Activated CD4-positive, alpha-beta T cell treated with anti-CD3 and anti-CD28 coated beads, Interleukin-2, amount 10 ng/mL, durations not matched to agents 24 days and 14 days (primary cell): ENCODE results near the gene FBXL17. TPM values are rescaled to one million over a fixed set of nuclear protein-coding genes. Genes with fewer than 3 reads are reported as not detected.

Source experiments
- DNase-seq: peaks from one replicate; pipeline ENCODE4 v3.0.0; 2022
- H3K27ac Mint-ChIP-seq: one replicate; pipeline ENCODE4 v1.8.0; 2022; ENCODE audit warnings: mild to moderate bottlenecking, mixed read lengths
- H3K27me3 Mint-ChIP-seq: one replicate; pipeline ENCODE4 v1.8.0; 2022; ENCODE audit warnings: mixed read lengths
- H3K36me3 Mint-ChIP-seq: one replicate; pipeline ENCODE4 v1.8.0; 2022; ENCODE audit warnings: low read depth, mild to moderate bottlenecking, mixed read lengths
- H3K4me1 Mint-ChIP-seq: one replicate; pipeline ENCODE4 v1.8.0; 2021; ENCODE audit warnings: mixed read lengths
- H3K4me3 Mint-ChIP-seq: one replicate; pipeline ENCODE4 v1.8.0; 2022; ENCODE audit warnings: mild to moderate bottlenecking, moderate library complexity, mixed read lengths
- H3K9me3 Mint-ChIP-seq: one replicate; pipeline ENCODE4 v1.8.0; 2021; ENCODE audit warnings: mixed read lengths
- intact Hi-C: fragments of 100-400 bp; cut with micrococcal nuclease; formaldehyde crosslinking; loops from one replicate; pipeline ENCODE4 v1.15.1; 2023
- total RNA-seq: library from RNA; stranded (reverse); gene quantifications from 2 replicates; pipeline ENCODE4 v1.2.3, GENCODE V29; 2022

FBXL17 gene
- total RNA-seq, 1 donor from 2014 or later = 7.5 TPM

- Mint-ChIP-seq H3K4me3 (no peak overlapping the region), H3K27me3 (no peaks in the 10 kb centered on the region), H3K27ac (no peak overlapping the region), H3K9me3 (no peaks in the 10 kb centered on the region), H3K4me1 (peaks cover 13% of the 10 kb centered on the region), H3K36me3 (no peaks in the 10 kb centered on the region)
- intact Hi-C loops = loop anchor here (5.0 to 10.0 kb wide), 2 partner anchors 363 to 470 kb away; partner anchors contain the start of gene FER
- DNase-seq = no peak
Measured at GRCh38 chr5:108384741-108385140, 2.8 kb upstream of the FBXL17 start.

GRCh38 chr5:108382784-108383330 lies 959 bp upstream of the FBXL17 start:
- Mint-ChIP-seq H3K4me1 (peaks cover 22% of the 10 kb centered on the region), H3K27me3 (no peaks in the 10 kb centered on the region), H3K9me3 (peaks cover 5% of the 10 kb centered on the region), H3K27ac (peak overlapping the region; percentile 91), H3K36me3 (peaks cover 2% of the 10 kb centered on the region), H3K4me3 (peak overlapping the region; percentile 84)
- intact Hi-C loops = loop anchor here (1.0 to 10.0 kb wide), 3 partner anchors 364 to 1026 kb away; partner anchors contain the start of genes FER and PJA2
- DNase-seq = peak; percentile 61

DNA sequence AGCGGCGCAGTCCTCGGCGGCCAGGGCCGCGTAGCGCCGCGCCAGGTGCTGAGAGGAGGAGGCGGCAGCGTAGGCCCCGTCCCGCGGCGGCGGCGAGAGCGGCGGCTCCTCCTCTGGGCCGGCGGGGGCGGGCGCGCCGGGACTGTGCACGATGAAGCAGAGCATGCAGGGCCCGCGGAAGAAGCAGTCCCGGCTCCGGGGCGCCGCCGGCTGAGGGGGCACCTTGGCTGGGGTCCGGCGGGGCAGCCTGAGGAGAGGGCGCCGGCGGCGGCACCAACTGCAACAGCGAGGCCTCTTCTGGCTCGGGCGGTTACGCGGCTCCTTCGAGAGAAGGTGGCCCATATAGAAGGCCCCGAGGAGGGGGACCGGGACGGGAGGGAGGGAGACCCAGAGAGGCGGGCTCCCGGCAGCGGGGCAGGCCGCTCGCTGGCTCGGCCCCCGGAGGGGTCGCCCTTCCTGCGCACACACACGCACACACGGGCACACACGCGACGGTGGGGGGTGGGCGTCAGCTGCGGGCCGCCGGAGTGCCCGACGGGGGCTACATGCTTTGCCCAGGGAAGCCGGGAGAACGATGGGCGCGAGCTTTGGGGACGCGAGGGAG lies 446 bp downstream of the FBXL17 start:
- Mint-ChIP-seq H3K9me3 (peaks cover 12% of the 10 kb centered on the region), H3K27ac (peak overlapping the region; percentile 91), H3K36me3 (peaks cover 6% of the 10 kb centered on the region), H3K4me1 (peaks cover 22% of the 10 kb centered on the region), H3K4me3 (peak overlapping the region; percentile 80), H3K27me3 (no peaks in the 10 kb centered on the region)
- intact Hi-C loops = loop anchor here (2.0 to 10.0 kb wide), 4 partner anchors 347 to 1307 kb away; partner anchors contain the start of genes FER and MAN2A1
- DNase-seq = peak; percentile 95

GRCh38 chr5:108380531-108381349 lies 1.2 kb downstream of the FBXL17 start:
- Mint-ChIP-seq H3K27ac (peak overlapping the region; percentile 96), H3K4me1 (peaks cover 22% of the 10 kb centered on the region), H3K9me3 (peaks cover 16% of the 10 kb centered on the region), H3K36me3 (peaks cover 10% of the 10 kb centered on the region), H3K27me3 (no peaks in the 10 kb centered on the region), H3K4me3 (peak overlapping the region; percentile 90)
- DNase-seq = peak; percentile 79
- intact Hi-C loops = loop anchor here (2.0 to 10.0 kb wide), 4 partner anchors 348 to 1308 kb away; partner anchors contain the start of genes FER and MAN2A1

DNA sequence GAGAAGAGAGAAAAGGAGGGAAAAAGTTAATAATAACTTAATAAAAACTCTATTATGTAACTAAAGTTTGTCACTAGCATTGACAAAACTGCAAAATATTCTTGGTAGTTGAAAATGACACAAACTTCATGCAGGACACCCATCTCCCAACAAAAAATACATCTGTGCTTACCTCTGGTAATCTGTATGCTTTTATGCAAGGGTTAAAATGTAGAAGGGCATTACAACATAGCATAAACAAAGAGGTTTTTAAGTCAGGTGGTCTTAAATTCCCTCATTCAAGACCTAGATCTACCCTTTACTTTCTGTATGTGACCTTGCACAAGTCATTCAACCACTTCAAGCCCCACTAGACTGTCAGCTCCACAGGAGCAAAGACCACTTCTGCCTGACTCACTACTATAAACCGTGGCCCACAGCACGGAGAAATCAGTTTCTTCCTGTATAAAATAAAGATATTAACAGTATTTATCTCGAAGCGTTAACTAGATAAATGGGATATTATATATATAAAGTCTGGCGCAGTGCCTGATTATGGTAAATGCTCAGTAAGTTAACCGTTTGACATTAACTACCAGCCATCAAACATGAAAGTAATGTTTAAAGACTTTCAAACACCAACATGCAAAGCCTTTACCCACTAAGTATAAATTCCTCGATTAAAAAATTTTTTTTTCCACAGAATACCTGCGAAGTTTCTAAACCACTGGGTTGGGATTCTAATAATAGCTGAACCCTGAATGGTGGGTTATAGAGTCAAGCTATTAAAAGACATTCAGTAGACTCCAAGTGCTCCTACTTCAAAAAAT lies 2.0 kb downstream of the FBXL17 start:
- peak overlapping the region; percentile 96 for H3K27ac Mint-ChIP-seq
- no peak for DNase-seq

GRCh38 chr5:108375768-108376167 lies 6.1 kb downstream of the FBXL17 start:
- Mint-ChIP-seq H3K9me3 (peaks cover 26% of the 10 kb centered on the region), H3K27ac (no peak overlapping the region), H3K27me3 (no peaks in the 10 kb centered on the region), H3K4me1 (peaks cover 14% of the 10 kb centered on the region), H3K4me3 (no peak overlapping the region), H3K36me3 (peaks cover 16% of the 10 kb centered on the region)
- intact Hi-C loops = no loop called here
- no peak for DNase-seq

More for the DNA sequence above, 2.0 kb downstream of the FBXL17 start:
- Mint-ChIP-seq H3K4me3 (peak overlapping the region; percentile 90), H3K36me3 (peaks cover 11% of the 10 kb centered on the region), H3K9me3 (peaks cover 20% of the 10 kb centered on the region), H3K27me3 (no peaks in the 10 kb centered on the region), H3K4me1 (peaks cover 18% of the 10 kb centered on the region)
- intact Hi-C loops = loop anchor here (2.0 to 10.0 kb wide), 4 partner anchors 349 to 1309 kb away; partner anchors contain the start of genes FER and MAN2A1

GRCh38 chr5:108373426-108373825 lies 8.5 kb downstream of the FBXL17 start:
- Mint-ChIP-seq H3K9me3 (peaks cover 24% of the 10 kb centered on the region), H3K27me3 (no peaks in the 10 kb centered on the region), H3K4me1 (peaks cover 3% of the 10 kb centered on the region), H3K4me3 (no peak overlapping the region), H3K27ac (no peak overlapping the region), H3K36me3 (peaks cover 16% of the 10 kb centered on the region)
- no peak for DNase-seq
- intact Hi-C loops = no loop called here

DNA sequence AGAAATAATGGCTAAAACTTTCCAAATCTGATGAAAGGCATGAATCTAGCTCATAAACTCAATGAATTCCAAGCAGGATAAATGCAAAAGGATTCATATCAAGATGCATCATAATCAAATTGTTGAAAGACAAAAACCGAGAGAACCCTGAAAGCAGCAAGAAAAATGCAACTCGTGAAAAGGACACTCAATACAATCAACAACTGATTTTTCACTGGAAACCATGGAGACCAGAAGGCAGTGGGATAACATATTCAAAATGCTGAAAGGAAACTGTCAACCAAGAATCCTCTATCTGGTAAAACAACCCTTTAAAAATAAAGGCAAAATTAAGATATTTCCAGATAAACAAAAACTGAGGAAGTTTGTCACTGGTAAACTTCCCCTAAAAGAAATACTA lies 9.5 kb downstream of the FBXL17 start:
- H3K4me3 Mint-ChIP-seq = no peak overlapping the region
- H3K27ac Mint-ChIP-seq = no peak overlapping the region
- intact Hi-C loops = no loop called here
- no peak for DNase-seq
- H3K36me3 Mint-ChIP-seq = peaks cover 12% of the 10 kb centered on the region
- peaks cover 19% of the 10 kb centered on the region for H3K9me3 Mint-ChIP-seq
- peaks cover 3% of the 10 kb centered on the region for H3K4me1 Mint-ChIP-seq
- no peaks in the 10 kb centered on the region for H3K27me3 Mint-ChIP-seq

GRCh38 chr5:108371263-108371662 lies 10.6 kb downstream of the FBXL17 start:
- Mint-ChIP-seq H3K4me1 (peaks cover 3% of the 10 kb centered on the region), H3K27me3 (no peaks in the 10 kb centered on the region), H3K36me3 (peaks cover 10% of the 10 kb centered on the region), H3K9me3 (peaks cover 15% of the 10 kb centered on the region), H3K4me3 (no peak overlapping the region), H3K27ac (no peak overlapping the region)
- intact Hi-C loops = no loop called here
- no peak for DNase-seq

DNA sequence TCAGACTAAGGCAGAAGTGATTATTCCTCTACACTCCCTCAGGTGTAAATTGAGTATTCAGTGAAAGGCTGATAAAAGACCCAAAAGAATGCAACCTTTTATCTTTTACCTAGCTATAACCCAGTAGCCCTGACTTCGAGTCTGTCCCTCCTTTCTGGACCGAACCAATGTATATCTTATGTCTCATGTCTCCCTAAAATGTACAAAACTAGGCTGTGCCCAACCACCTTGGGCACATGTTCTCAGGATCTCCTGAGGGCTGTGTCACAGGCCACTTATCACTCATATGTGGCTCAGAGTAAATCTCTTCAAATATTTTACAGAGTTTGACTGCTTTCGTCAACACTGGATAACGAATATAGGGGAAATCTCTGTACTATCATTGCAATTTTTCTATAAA lies 12.7 kb downstream of the FBXL17 start:
- Mint-ChIP-seq H3K36me3 (peaks cover 5% of the 10 kb centered on the region), H3K4me1 (peaks cover 3% of the 10 kb centered on the region), H3K9me3 (peaks cover 3% of the 10 kb centered on the region), H3K27ac (no peak overlapping the region), H3K4me3 (no peak overlapping the region), H3K27me3 (no peaks in the 10 kb centered on the region)
- DNase-seq = no peak
- intact Hi-C loops = no loop called here

DNA sequence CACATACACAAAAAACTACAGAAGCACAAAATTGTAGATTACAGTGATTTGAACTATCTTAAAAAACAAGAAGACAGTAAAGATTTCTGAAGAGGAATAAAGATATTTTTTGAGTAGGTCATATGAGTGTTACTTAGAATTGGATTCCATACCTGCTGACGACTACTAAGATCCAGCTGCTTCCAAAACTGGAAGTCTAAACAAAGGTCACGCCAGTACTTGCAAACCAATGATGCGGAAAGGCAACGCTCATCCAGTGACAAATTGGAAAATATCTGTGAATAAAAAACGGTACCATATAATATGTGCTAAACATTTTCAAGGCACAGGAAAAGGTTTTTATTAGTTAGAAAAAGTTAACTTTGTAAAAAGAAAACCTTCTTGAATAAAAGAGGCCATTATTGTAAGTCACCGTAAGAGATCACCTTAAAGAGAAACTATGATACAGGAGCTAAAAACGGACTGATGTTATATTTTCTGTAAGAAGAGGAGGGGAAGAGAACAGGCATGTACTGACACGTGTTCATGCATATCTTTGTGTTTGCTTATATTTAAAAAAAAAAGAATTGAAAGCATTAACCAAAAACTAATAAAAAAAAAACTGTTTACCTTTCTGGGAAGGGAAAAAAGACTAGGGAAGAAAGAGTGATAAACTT lies 14.1 kb downstream of the FBXL17 start:
- H3K27me3 Mint-ChIP-seq = no peaks in the 10 kb centered on the region
- no peak for DNase-seq
- H3K36me3 Mint-ChIP-seq = peaks cover 4% of the 10 kb centered on the region
- peaks cover 3% of the 10 kb centered on the region for H3K4me1 Mint-ChIP-seq
- intact Hi-C loops = no loop called here
- no peaks in the 10 kb centered on the region for H3K9me3 Mint-ChIP-seq
- no peak overlapping the region for H3K4me3 Mint-ChIP-seq
- H3K27ac Mint-ChIP-seq = no peak overlapping the region

DNA sequence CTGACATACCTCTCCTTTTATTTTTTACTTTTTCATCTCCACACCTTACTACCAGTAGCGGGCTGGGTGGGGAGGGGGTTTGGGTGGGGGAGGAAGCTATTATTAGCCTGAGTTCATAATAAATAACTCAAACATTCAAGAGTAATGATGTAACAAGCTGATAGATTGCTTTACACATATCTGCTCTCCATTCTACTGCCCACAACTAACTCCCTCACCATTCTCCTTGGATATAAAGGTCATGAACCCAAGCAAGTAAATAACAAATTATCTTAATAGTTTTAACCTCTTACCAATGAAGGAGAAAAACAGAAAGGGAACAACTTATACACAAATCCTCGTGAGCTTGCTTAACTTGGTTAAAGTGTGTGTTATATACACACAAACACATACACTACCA lies 15.4 kb downstream of the FBXL17 start:
- H3K27ac Mint-ChIP-seq = no peak overlapping the region
- intact Hi-C loops = no loop called here
- H3K9me3 Mint-ChIP-seq = no peaks in the 10 kb centered on the region
- peaks cover 2% of the 10 kb centered on the region for H3K36me3 Mint-ChIP-seq
- H3K27me3 Mint-ChIP-seq = no peaks in the 10 kb centered on the region
- no peak for DNase-seq
- H3K4me3 Mint-ChIP-seq = no peak overlapping the region
- no peaks in the 10 kb centered on the region for H3K4me1 Mint-ChIP-seq

DNA sequence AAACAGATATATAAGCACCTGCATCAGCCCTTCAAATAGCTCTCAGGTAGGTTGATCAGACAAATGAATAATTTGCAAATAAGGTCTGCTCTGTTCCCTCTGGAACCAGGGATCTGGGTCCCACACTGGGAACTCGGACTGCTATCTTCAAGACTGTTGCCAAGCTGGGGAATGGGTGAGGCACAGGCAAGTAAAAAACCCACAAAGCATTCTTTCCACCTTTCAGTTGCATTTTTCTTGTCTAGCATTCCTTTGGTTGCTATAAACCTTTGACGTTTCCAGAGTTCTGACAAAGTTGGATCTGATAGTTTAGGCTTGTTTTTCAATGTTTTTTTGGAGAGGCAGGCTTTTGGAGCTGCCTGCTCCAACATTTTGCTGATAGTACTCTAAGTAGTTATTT lies 20.1 kb downstream of the FBXL17 start:
- H3K36me3 Mint-ChIP-seq = peaks cover 5% of the 10 kb centered on the region
- no peak for DNase-seq
- no peaks in the 10 kb centered on the region for H3K27me3 Mint-ChIP-seq
- no peaks in the 10 kb centered on the region for H3K4me1 Mint-ChIP-seq
- H3K9me3 Mint-ChIP-seq = no peaks in the 10 kb centered on the region
- intact Hi-C loops = no loop called here
- H3K27ac Mint-ChIP-seq = no peak overlapping the region
- no peak overlapping the region for H3K4me3 Mint-ChIP-seq
